Lower lobe of right lung (tissue), 2 donors: Measurements from ENCODE around the gene SLFN12L. TPM values are rescaled to one million over a fixed set of nuclear protein-coding genes. Genes with fewer than 3 reads are reported as not detected.
A peak's percentile ranks its signal among the peaks of the same experiment; 100 is the strongest.

Source experiments
- ATAC-seq, 2 donors: fragments of 200-7000 bp; cut with Tn5 transposase; one replicate each; pipeline ENCODE4 v1.9.1; 2020 to 2022; ENCODE audit warnings: mild to moderate bottlenecking in 2 of 2, moderate library complexity in 2 of 2
- DNase-seq: peaks from one replicate; pipeline ENCODE4 v3.0.0-alpha.2; 2020
- H3K27ac ChIP-seq: fragments of 200-600 bp; one replicate; pipeline ENCODE4 v1.8.0; 2022
- H3K27me3 ChIP-seq: fragments of 200-600 bp; one replicate; pipeline ENCODE4 v1.8.0; 2022; ENCODE audit warnings: low read depth
- H3K36me3 ChIP-seq: fragments of 200-600 bp; one replicate; pipeline ENCODE4 v1.8.0; 2022; ENCODE audit warnings: mild to moderate bottlenecking
- H3K4me1 ChIP-seq: fragments of 200-600 bp; one replicate; pipeline ENCODE4 v1.8.0; 2022
- H3K4me3 ChIP-seq: fragments of 200-600 bp; one replicate; pipeline ENCODE4 v1.8.0; 2022; ENCODE audit warnings: mild to moderate bottlenecking
- H3K9me3 ChIP-seq: fragments of 200-600 bp; one replicate; pipeline ENCODE4 v1.8.0; 2022
- CTCF ChIP-seq: fragments of 200-600 bp; IDR thresholded peaks from one replicate; pipeline ENCODE4 v1.8.0; 2022; ENCODE audit warnings: antibody characterized with exemption, mild to moderate bottlenecking
- intact Hi-C: fragments of 100-400 bp; cut with DNase I; formaldehyde crosslinking; loops from one replicate; pipeline ENCODE4 v1.11.0; 2022
- long read RNA-seq: library from polyadenylated mRNA; unstranded; transcript quantifications from one replicate; pipeline ENCODE4 v2.0.0, GENCODE V29; 2021
- total RNA-seq: library from RNA; stranded (reverse); fragmentation: NEBNext Ultra II Directional; extraction: Animal tissue kit (Norgen Biotek cat#: 25700); gene quantifications from one replicate; pipeline ENCODE4 v1.2.1, GENCODE V29; 2021
- donor health status: DM: no; HTN: yes; CAD: no; lungs with severe emphysema.

Gene SLFN12L
- total RNA-seq = 4.0 TPM
- long read RNA-seq, partial matches to known transcripts = 0 of 4 reads
- long read RNA-seq, other reads (novel, unspliced or antisense) = 4 of 4 reads

- Histone ChIP-seq H3K9me3 (no peaks in the 10 kb centered on the region), H3K27ac (peak within 1 kb of the TSS; percentile 50), H3K4me1 (peaks cover 54% of the 10 kb centered on the region), H3K36me3 (no peaks in the 10 kb centered on the region), H3K27me3 (no peaks in the 10 kb centered on the region), H3K4me3 (peak within 1 kb of the TSS; percentile 36)
- intact Hi-C loops = loop anchor here (10.0 kb wide), 1 partner anchor 223 kb away; no protein-coding TSS in a partner anchor
- peak; percentile 34 to 35 for ATAC-seq
- no peak for TF ChIP-seq CTCF
- no peak for DNase-seq
Measured at GRCh38 chr17:35537601-35538141, at the start of gene SLFN12L. Gene SLFN12L (minus strand): TSS chr17:35537678. CDS start chr17:35522364, 15,314 bp downstream.

- intact Hi-C loops = no loop called here
- Histone ChIP-seq H3K4me1 (peaks cover 23% of the 10 kb centered on the region), H3K27me3 (no peaks in the 10 kb centered on the region), H3K27ac (peak overlapping the region; percentile 90), H3K9me3 (no peaks in the 10 kb centered on the region), H3K4me3 (peak overlapping the region; percentile 66), H3K36me3 (no peaks in the 10 kb centered on the region)
- ATAC-seq = peak; percentile 1 to 9
- DNase-seq = no peak
- no peak for TF ChIP-seq CTCF
Measured at GRCh38 chr17:35586569-35587073, 49.1 kb upstream of the SLFN12L start.

GRCh38 chr17:35584061-35584460, 46.6 kb upstream of the SLFN12L start:
- Histone ChIP-seq H3K27ac (no peak overlapping the region), H3K9me3 (no peaks in the 10 kb centered on the region), H3K36me3 (no peaks in the 10 kb centered on the region), H3K27me3 (no peaks in the 10 kb centered on the region), H3K4me1 (peaks cover 18% of the 10 kb centered on the region), H3K4me3 (no peak overlapping the region)
- ATAC-seq (no peak), DNase-seq (no peak)
- no peak for TF ChIP-seq CTCF
- intact Hi-C loops = no loop called here

- TF ChIP-seq CTCF = no peak
- Histone ChIP-seq H3K4me3 (peak overlapping the region; percentile 84), H3K9me3 (no peaks in the 10 kb centered on the region), H3K4me1 (peaks cover 22% of the 10 kb centered on the region), H3K27ac (peak overlapping the region; percentile 93), H3K27me3 (no peaks in the 10 kb centered on the region), H3K36me3 (peaks cover 28% of the 10 kb centered on the region)
- peak in 1 of 2 donors; percentile 6 for ATAC-seq
- no peak for DNase-seq
- intact Hi-C loops = no loop called here
Measured at GRCh38 chr17:35578929-35579432, 41.5 kb upstream of the SLFN12L start.

- Histone ChIP-seq H3K4me1 (peaks cover 22% of the 10 kb centered on the region), H3K27me3 (no peaks in the 10 kb centered on the region), H3K4me3 (peak within 1 kb of the TSS; percentile 84), H3K9me3 (no peaks in the 10 kb centered on the region), H3K27ac (peak within 1 kb of the TSS; percentile 93), H3K36me3 (peaks cover 34% of the 10 kb centered on the region)
- DNase-seq (peak; percentile 90), ATAC-seq (peak; percentile 98 to 99)
- intact Hi-C loops = no loop called here
- no peak for TF ChIP-seq CTCF
Measured at GRCh38 chr17:35578197-35578928, 40.9 kb upstream of the SLFN12L start, which contains the start of gene PEX12. Gene PEX12 (minus strand): TSS chr17:35578571. CDS start chr17:35578021, 550 bp downstream.
